ENCODE data around the gene UGT1A1. TPM values are rescaled to one million over a fixed set of nuclear protein-coding genes. Genes with fewer than 3 reads are reported as not detected.
A peak's percentile ranks its signal among the peaks of the same experiment; 100 is the strongest.

The UGT1A1 gene
- total RNA-seq, 4 donors from 2014 or later, result 1.7 to 72.9 (median 26.9) TPM

DNA sequence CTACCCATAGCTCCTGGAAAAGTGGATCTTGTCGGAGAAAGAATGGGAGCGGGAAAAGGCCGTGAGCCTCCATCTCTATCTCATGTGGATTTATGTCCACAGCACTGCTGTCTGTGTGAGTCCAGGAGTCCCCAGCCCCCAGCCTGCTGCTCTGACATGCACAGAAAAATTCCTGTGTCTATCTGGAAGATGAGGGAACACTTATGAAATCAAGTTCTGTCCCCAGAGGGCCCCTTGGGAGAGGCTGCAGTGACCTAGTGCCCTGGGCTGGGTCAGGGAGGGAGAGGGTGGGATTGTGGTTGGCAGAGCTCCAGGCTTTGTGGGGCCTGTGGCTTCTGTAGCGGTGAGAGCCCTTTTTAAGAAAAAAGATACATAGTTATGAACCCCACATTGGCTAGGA is 56.7 kb downstream of the UGT1A1 start:
- H3K4me3 ChIP-seq, result no peak overlapping the region
- H3K27ac ChIP-seq, result no peak overlapping the region
- H3K4me1 ChIP-seq, result no peaks in the 10 kb centered on the region
- TF ChIP-seq POLR2A (IDR thresholded peaks at IDR 0.05), result no peak
- TF ChIP-seq, protein P1, sequence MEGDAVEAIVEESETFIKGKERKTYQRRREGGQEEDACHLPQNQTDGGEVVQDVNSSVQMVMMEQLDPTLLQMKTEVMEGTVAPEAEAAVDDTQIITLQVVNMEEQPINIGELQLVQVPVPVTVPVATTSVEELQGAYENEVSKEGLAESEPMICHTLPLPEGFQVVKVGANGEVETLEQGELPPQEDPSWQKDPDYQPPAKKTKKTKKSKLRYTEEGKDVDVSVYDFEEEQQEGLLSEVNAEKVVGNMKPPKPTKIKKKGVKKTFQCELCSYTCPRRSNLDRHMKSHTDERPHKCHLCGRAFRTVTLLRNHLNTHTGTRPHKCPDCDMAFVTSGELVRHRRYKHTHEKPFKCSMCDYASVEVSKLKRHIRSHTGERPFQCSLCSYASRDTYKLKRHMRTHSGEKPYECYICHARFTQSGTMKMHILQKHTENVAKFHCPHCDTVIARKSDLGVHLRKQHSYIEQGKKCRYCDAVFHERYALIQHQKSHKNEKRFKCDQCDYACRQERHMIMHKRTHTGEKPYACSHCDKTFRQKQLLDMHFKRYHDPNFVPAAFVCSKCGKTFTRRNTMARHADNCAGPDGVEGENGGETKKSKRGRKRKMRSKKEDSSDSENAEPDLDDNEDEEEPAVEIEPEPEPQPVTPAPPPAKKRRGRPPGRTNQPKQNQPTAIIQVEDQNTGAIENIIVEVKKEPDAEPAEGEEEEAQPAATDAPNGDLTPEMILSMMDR (IDR thresholded peaks at IDR 0.05), result no peak
- H3K27me3 ChIP-seq, result no peaks in the 10 kb centered on the region
- H3K36me3 ChIP-seq, result no peaks in the 10 kb centered on the region
- H3K9me3 ChIP-seq, result no peaks in the 10 kb centered on the region
- peak in 2 of 3 donors; percentile 9 to 23 for DNase-seq

- H3K27me3 ChIP-seq, result no peaks in the 10 kb centered on the region
- no peak for TF ChIP-seq POLR2A (IDR thresholded peaks at IDR 0.05)
- no peak overlapping the region for H3K27ac ChIP-seq
- DNase-seq, result peak in 2 of 3 donors; percentile 25 to 43
- H3K4me1 ChIP-seq, result no peaks in the 10 kb centered on the region
- no peaks in the 10 kb centered on the region for H3K9me3 ChIP-seq
- no peak overlapping the region for H3K4me3 ChIP-seq
- H3K36me3 ChIP-seq, result no peaks in the 10 kb centered on the region
Measured at GRCh38 chr2:233817361-233817911, 57.4 kb downstream of the UGT1A1 start.

GRCh38 chr2:233817995-233818638 is 58.0 kb downstream of the UGT1A1 start:
- H3K36me3 ChIP-seq, result no peaks in the 10 kb centered on the region

GRCh38 chr2:233818639-233819621 is 58.9 kb downstream of the UGT1A1 start:
- TF ChIP-seq POLR2A (IDR thresholded peaks at IDR 0.05), result no peak
- Histone ChIP-seq H3K27me3 (no peaks in the 10 kb centered on the region), H3K9me3 (no peaks in the 10 kb centered on the region), H3K4me1 (no peaks in the 10 kb centered on the region), H3K36me3 (no peaks in the 10 kb centered on the region), H3K4me3 (no peak overlapping the region), H3K27ac (no peak overlapping the region)
- DNase-seq, result peak in 2 of 3 donors; percentile 28 to 31

More at GRCh38 chr2:233817995-233818638, 58.0 kb downstream of the UGT1A1 start:
- DNase-seq, result peak in 2 of 3 donors; percentile 52 to 57
- TF ChIP-seq, protein P1 (IDR thresholded peaks at IDR 0.05), result no peak
- no peak for TF ChIP-seq POLR2A (IDR thresholded peaks at IDR 0.05)
- Histone ChIP-seq H3K27ac (no peak overlapping the region), H3K27me3 (no peaks in the 10 kb centered on the region), H3K9me3 (no peaks in the 10 kb centered on the region), H3K4me1 (no peaks in the 10 kb centered on the region), H3K4me3 (no peak overlapping the region)

GRCh38 chr2:233819884-233820773 is 60.1 kb downstream of the UGT1A1 start:
- H3K36me3 ChIP-seq, result no peaks in the 10 kb centered on the region
- H3K27me3 ChIP-seq, result no peaks in the 10 kb centered on the region
- no peak for TF ChIP-seq POLR2A (IDR thresholded peaks at IDR 0.05)
- TF ChIP-seq, protein P1 (IDR thresholded peaks at IDR 0.05), result no peak
- H3K9me3 ChIP-seq, result no peaks in the 10 kb centered on the region
- no peak overlapping the region for H3K27ac ChIP-seq
- H3K4me1 ChIP-seq, result no peaks in the 10 kb centered on the region
- no peak overlapping the region for H3K4me3 ChIP-seq
- peak in 2 of 3 donors; percentile 29 to 30 for DNase-seq

GRCh38 chr2:233820774-233821105 is 60.7 kb downstream of the UGT1A1 start:
- peak in 1 of 3 donors; percentile 31 for DNase-seq
- Histone ChIP-seq H3K27ac (no peak overlapping the region), H3K4me1 (no peaks in the 10 kb centered on the region), H3K4me3 (no peak overlapping the region), H3K36me3 (no peaks in the 10 kb centered on the region), H3K9me3 (no peaks in the 10 kb centered on the region), H3K27me3 (no peaks in the 10 kb centered on the region)
- no peak for TF ChIP-seq POLR2A (IDR thresholded peaks at IDR 0.05)
- TF ChIP-seq, protein P1 (IDR thresholded peaks at IDR 0.05), result no peak

Data from Peyer's patch (tissue), 4 donors.